ENCODE results near the gene IFI44L. TPM values are rescaled to one million over a fixed set of nuclear protein-coding genes. Genes with fewer than 3 reads are reported as not detected.

IFI44L gene
- total RNA-seq, 4 donors from 2014 or later = 0.84 to 3.4 (median 2.3) TPM

DNA sequence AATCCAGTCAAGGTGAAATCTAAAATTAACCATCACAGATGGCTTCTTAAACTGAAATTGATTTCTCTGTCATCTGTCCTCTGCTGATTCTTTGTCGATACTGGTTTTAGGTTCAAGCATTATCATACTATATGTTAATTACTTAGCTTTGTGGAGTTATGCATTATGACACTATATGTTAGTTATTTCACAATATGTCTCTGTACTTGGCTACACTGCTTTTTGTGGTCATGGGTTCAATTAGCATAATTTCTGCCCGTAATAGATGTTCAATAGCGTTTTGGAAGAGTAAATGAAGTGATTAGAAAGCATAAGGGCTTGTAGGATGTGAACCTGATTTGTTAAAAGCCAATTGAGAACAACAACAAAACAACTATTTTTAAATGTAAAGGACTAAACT, 57.5 kb downstream of the IFI44L start:
- no peak overlapping the region for H3K4me3 ChIP-seq (ENCODE audit: low read depth, poor library complexity, severe bottlenecking)
- intact Hi-C loops (cut with DNase I; ENCODE audit: low total_unique reads) = loop anchor here (10.0 kb wide), 1 partner anchor 543 kb away; no protein-coding TSS in a partner anchor
- DNase-seq (ENCODE audit: low spot score in 2 of 2) = no peak
- TF ChIP-seq, protein P1, sequence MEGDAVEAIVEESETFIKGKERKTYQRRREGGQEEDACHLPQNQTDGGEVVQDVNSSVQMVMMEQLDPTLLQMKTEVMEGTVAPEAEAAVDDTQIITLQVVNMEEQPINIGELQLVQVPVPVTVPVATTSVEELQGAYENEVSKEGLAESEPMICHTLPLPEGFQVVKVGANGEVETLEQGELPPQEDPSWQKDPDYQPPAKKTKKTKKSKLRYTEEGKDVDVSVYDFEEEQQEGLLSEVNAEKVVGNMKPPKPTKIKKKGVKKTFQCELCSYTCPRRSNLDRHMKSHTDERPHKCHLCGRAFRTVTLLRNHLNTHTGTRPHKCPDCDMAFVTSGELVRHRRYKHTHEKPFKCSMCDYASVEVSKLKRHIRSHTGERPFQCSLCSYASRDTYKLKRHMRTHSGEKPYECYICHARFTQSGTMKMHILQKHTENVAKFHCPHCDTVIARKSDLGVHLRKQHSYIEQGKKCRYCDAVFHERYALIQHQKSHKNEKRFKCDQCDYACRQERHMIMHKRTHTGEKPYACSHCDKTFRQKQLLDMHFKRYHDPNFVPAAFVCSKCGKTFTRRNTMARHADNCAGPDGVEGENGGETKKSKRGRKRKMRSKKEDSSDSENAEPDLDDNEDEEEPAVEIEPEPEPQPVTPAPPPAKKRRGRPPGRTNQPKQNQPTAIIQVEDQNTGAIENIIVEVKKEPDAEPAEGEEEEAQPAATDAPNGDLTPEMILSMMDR (IDR thresholded peaks at IDR 0.05) = no peak
- no peak for TF ChIP-seq POLR2A (IDR thresholded peaks at IDR 0.05)
- WGBS, 2 donors = 72 to 83% methylated on average over 3 of the region's 3 CpGs

DNA sequence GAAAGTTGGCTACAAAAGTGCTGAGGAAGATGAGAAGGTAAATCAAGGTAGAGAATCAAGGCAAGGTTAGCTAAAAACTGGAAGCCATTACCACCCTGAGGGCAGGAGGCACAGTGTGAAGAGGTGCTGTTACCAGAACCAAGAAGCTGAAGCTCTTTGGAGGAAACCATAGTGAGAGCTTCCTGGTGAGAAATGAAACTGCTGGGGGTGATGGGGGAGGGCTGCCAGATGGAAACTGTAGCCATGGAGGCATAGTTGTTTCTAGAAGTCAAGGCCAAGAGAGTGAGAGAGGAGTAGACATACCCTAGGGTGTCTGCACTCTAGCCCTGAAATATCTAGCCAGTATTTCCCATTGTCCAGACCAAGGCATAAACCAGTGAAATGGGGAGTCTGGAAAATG, 58.1 kb downstream of the IFI44L start:
- intact Hi-C loops (cut with DNase I; ENCODE audit: low total_unique reads) = loop anchor here (10.0 kb wide), 1 partner anchor 544 kb away; no protein-coding TSS in a partner anchor
- TF ChIP-seq, protein P1 (IDR thresholded peaks at IDR 0.05) = no peak
- no peak for TF ChIP-seq POLR2A (IDR thresholded peaks at IDR 0.05)
- H3K4me3 ChIP-seq (ENCODE audit: low read depth, poor library complexity, severe bottlenecking) = no peak overlapping the region
- DNase-seq (ENCODE audit: low spot score in 2 of 2) = no peak

GRCh38 chr1:78681265-78681664, 61.0 kb downstream of the IFI44L start:
- intact Hi-C loops (cut with DNase I; ENCODE audit: low total_unique reads) = no loop called here
- no peak for DNase-seq (ENCODE audit: low spot score in 2 of 2)
- no peak overlapping the region for H3K4me3 ChIP-seq (ENCODE audit: low read depth, poor library complexity, severe bottlenecking)
- 70 to 72% methylated on average over 2 of the region's 2 CpGs for WGBS, 2 donors
- TF ChIP-seq POLR2A (IDR thresholded peaks at IDR 0.05) = no peak
- TF ChIP-seq, protein P1 (IDR thresholded peaks at IDR 0.05) = no peak

DNA sequence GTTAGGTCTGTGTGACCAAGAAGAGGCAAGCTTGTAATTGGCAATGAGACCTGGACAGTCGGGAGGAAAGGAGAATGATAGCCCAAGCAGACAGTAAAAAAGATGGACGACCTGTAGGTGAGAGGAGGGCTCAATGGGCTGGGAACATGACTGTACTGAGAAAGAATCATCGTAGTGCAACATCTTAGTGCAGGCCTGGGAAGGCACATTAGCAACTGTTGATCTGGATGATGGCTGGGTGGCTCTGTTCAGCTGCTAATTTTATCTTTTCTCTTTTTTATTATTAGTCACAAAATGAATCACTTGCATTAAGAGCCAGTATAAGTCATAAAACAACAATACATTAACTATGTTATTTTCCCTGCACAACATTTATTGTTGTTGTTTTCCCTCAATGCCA, 62.2 kb downstream of the IFI44L start:
- no peak overlapping the region for H3K4me3 ChIP-seq (ENCODE audit: low read depth, poor library complexity, severe bottlenecking)
- WGBS, 2 donors = 58 to 67% methylated on average over 3 of the region's 3 CpGs
- TF ChIP-seq POLR2A (IDR thresholded peaks at IDR 0.05) = no peak
- TF ChIP-seq, protein P1 (IDR thresholded peaks at IDR 0.05) = no peak
- no peak for DNase-seq (ENCODE audit: low spot score in 2 of 2)
- intact Hi-C loops (cut with DNase I; ENCODE audit: low total_unique reads) = no loop called here

DNA sequence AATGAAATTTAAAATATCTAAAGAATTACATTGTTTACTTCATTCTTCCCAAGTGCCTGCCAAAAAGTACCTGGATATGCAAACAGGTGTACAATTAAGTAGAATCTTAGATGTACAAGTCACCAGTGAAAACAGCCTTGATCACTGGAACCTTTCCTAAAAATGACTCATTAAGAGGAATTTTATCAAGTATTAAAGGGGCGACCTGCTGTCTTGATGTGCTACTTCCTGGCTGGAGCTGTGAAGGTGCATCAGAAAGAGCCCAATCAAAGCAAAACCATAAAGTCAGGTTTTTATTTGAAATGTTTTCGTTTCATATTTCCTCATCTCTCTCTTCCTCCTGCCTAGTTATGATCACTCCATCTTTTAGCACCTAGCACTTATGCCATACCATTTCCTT, 62.8 kb downstream of the IFI44L start:
- WGBS, 2 donors = 59 to 64% methylated on average over 2 of the region's 2 CpGs
- intact Hi-C loops (cut with DNase I; ENCODE audit: low total_unique reads) = no loop called here
- no peak overlapping the region for H3K4me3 ChIP-seq (ENCODE audit: low read depth, poor library complexity, severe bottlenecking)

GRCh38 chr1:78687315-78687714, 67.1 kb downstream of the IFI44L start:
- no peak for DNase-seq (ENCODE audit: low spot score in 2 of 2)
- TF ChIP-seq, protein P1 (IDR thresholded peaks at IDR 0.05) = no peak
- no peak for TF ChIP-seq POLR2A (IDR thresholded peaks at IDR 0.05)
- intact Hi-C loops (cut with DNase I; ENCODE audit: low total_unique reads) = no loop called here
- H3K4me3 ChIP-seq (ENCODE audit: low read depth, poor library complexity, severe bottlenecking) = no peak overlapping the region
- WGBS, 2 donors = 95 to 100% methylated on average over 1 of the region's 1 CpG

More for the DNA sequence above, 62.8 kb downstream of the IFI44L start:
- no peak for TF ChIP-seq POLR2A (IDR thresholded peaks at IDR 0.05)
- TF ChIP-seq, protein P1 (IDR thresholded peaks at IDR 0.05) = no peak
- DNase-seq (ENCODE audit: low spot score in 2 of 2) = no peak
